Naive thymus-derived CD4-positive, alpha-beta T cell (primary cell): ENCODE measurements around the gene GGA2. TPM values are rescaled to one million over a fixed set of nuclear protein-coding genes. Genes with fewer than 3 reads are reported as not detected.
"Not testable (repeated sequence)": the region's sequence is repeated elsewhere in the genome, so short reads cannot be mapped to it uniquely, and the experiment has no call there.

ENCODE experiments used
- ATAC-seq: fragments of 150-1000 bp; cut with Tn5 transposase; 2 replicates; pipeline ENCODE4 v1.10.0; 2021; ENCODE audit warnings: mild to moderate bottlenecking, moderate library complexity
- CTCF ChIA-PET: fragments of 350-600 bp; sonication (Branson Sonifier 250); formaldehyde crosslinking; loops from one replicate; lab custom pipeline; 2021; ENCODE audit warnings: antibody characterized with exemption; lab: Charles Lee
- POLR2A ChIA-PET: fragments of 350-600 bp; sonication (Branson Sonifier 250); formaldehyde crosslinking; loops from one replicate; lab custom pipeline; 2021; ENCODE audit warnings: antibody characterized with exemption, inconsistent platforms; lab: Charles Lee
- DNase-seq, 9 donors: peaks; one replicate each; pipeline versions ENCODE4 v3.0.0 to v3.0.0-alpha.2; 2020 to 2022; ENCODE audit warnings: mixed read lengths in 1 of 9
- H3K27ac ChIP-seq: one replicate; pipeline ENCODE4 v1.7.0; 2013; ENCODE audit warnings: mild to moderate bottlenecking, low read depth, low read length, moderate library complexity
- H3K27me3 ChIP-seq, 2 donors: one replicate each; pipeline ENCODE4 v1.7.0; 2013; ENCODE audit warnings: low read length in 2 of 2, mild to moderate bottlenecking in 2 of 2, moderate library complexity in 2 of 2; ENCODE audit not compliant: control insufficient read depth in 2 of 2, insufficient read depth in 2 of 2
- H3K36me3 ChIP-seq, 3 experiments: 1 replicate in 2 of 3; 2 replicates in 1 of 3; pipeline ENCODE4 v1.7.0; 2013; ENCODE audit warnings: low read length in 3 of 3, mild to moderate bottlenecking in 3 of 3, moderate library complexity in 1 of 3; ENCODE audit not compliant: insufficient read depth in 3 of 3, control insufficient read depth in 2 of 3
- H3K4me1 ChIP-seq, 2 donors: one replicate each; pipeline ENCODE4 v1.7.0; 2013; ENCODE audit warnings: low read length in 2 of 2, mild to moderate bottlenecking in 2 of 2, moderate library complexity in 1 of 2; ENCODE audit not compliant: control insufficient read depth in 2 of 2, insufficient read depth in 2 of 2
- H3K4me3 ChIP-seq: 2 replicates; pipeline ENCODE4 v1.7.0; 2013; ENCODE audit warnings: mild to moderate bottlenecking, low read length
- H3K9me3 ChIP-seq, 3 experiments: 1 replicate in 2 of 3; 2 replicates in 1 of 3; pipeline ENCODE4 v1.7.0; 2013; ENCODE audit warnings: low read length in 3 of 3; ENCODE audit not compliant: control insufficient read depth in 2 of 3
- H3K27ac Mint-ChIP-seq, 9 donors: one replicate each; pipeline ENCODE4 v1.8.0; 2020 to 2022; ENCODE audit warnings: mixed read lengths in 9 of 9, mild to moderate bottlenecking in 8 of 9, moderate library complexity in 5 of 9, inconsistent platforms in 2 of 9
- H3K27me3 Mint-ChIP-seq, 5 donors: one replicate each; pipeline ENCODE4 v1.8.0; 2021 to 2022; ENCODE audit warnings: mixed read lengths in 5 of 5, mild to moderate bottlenecking in 1 of 5
- H3K36me3 Mint-ChIP-seq, 5 donors: one replicate each; pipeline ENCODE4 v1.8.0; 2020 to 2022; ENCODE audit warnings: mixed read lengths in 5 of 5, mild to moderate bottlenecking in 3 of 5, inconsistent platforms in 1 of 5
- H3K4me1 Mint-ChIP-seq, 7 donors: one replicate each; pipeline ENCODE4 v1.8.0; 2020 to 2022; ENCODE audit warnings: mixed read lengths in 7 of 7, mild to moderate bottlenecking in 3 of 7, inconsistent platforms in 1 of 7
- H3K4me3 Mint-ChIP-seq, 10 donors: one replicate each; pipeline ENCODE4 v1.8.0; 2020 to 2022; ENCODE audit warnings: mild to moderate bottlenecking in 10 of 10, mixed read lengths in 10 of 10, moderate library complexity in 6 of 10, inconsistent platforms in 2 of 10
- H3K9me3 Mint-ChIP-seq, 11 donors: one replicate each; pipeline ENCODE4 v1.8.0; 2020 to 2022; ENCODE audit warnings: mixed read lengths in 11 of 11, mild to moderate bottlenecking in 4 of 11, inconsistent platforms in 1 of 11, moderate library complexity in 1 of 11
- intact Hi-C, 2 donors: fragments of 100-400 bp; cut with micrococcal nuclease; formaldehyde crosslinking; loops; one replicate each; pipeline ENCODE4 v1.15.1; 2023
- polyA plus RNA-seq, 2 donors: library from polyadenylated mRNA; unstranded; fragments of 300-500 nt; fragmentation: Illumina TruSeq; gene quantifications; one replicate each; pipeline ENCODE4 v1.2.3, GENCODE V29; 2021
- total RNA-seq, 6 experiments: library from RNA in 5 of 6; stranded (reverse) in 5 of 6; gene quantifications; 1 replicate in 5 of 6; 2 replicates in 1 of 6; pipeline ENCODE4 v1.2.3 and lab custom pipeline; 2021 to 2026

The GGA2 gene
- total and polyA plus RNA-seq, 7 experiments from 2014 or later, result 41.7 to 138 (median 104) TPM

- no peaks in the 10 kb centered on the region for H3K27me3 ChIP-seq
- DNase-seq, result no peak
- H3K27ac ChIP-seq, result no peak overlapping the region
- ATAC-seq, result no peak
- no peak overlapping the region for H3K27ac Mint-ChIP-seq
- no peaks in the 10 kb centered on the region for H3K9me3 ChIP-seq
- H3K36me3 ChIP-seq, result peaks cover 19 to 95% (median 24%) of the 10 kb centered on the region in 3 experiments
- ChIA-PET CTCF (no interaction called here), POLR2A (no interaction called here)
- peaks cover 0 to 5% (median 0%) of the 10 kb centered on the region in 7 donors for H3K4me1 Mint-ChIP-seq
- no peak overlapping the region for H3K4me3 Mint-ChIP-seq
- intact Hi-C loops, result no loop called here
- no peak overlapping the region for H3K4me3 ChIP-seq
- H3K4me1 ChIP-seq, result peaks cover 0 to 13% of the 10 kb centered on the region in 2 donors
- no peaks in the 10 kb centered on the region for H3K27me3 Mint-ChIP-seq
- peaks cover 15 to 57% (median 26%) of the 10 kb centered on the region in 5 donors for H3K36me3 Mint-ChIP-seq
- H3K9me3 Mint-ChIP-seq, result no peaks in the 10 kb centered on the region
These were observed 31.7 kb downstream of the GGA2 start for GRCh38 chr16:23478566-23478965.

DNA sequence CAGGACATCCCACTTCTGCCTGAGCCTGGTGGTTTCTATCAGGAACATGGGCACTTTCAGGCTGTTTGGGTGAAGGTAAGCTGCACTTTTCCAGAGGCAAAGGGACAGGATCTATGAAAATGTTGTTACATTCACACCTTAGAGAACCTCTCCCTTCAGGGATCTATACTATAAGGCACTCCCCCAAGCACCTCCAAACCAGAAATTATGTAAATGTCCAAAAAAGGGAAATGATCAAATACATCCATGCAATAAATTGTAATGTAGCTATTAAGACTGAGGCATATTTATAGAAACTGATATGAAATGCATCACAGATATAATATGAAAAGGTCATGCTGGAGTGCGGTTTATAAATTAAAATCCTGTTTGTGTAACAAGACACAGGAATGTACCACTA, 34.0 kb downstream of the GGA2 start:
- CTCF ChIA-PET, result no interaction called here
- intact Hi-C loops, result no loop called here
- no peaks in the 10 kb centered on the region for H3K9me3 Mint-ChIP-seq
- H3K27me3 ChIP-seq, result no peaks in the 10 kb centered on the region
- H3K4me1 Mint-ChIP-seq, result peaks cover 0 to 5% (median 0%) of the 10 kb centered on the region in 7 donors
- no peaks in the 10 kb centered on the region for H3K27me3 Mint-ChIP-seq
- no peak overlapping the region for H3K4me3 Mint-ChIP-seq
- H3K36me3 ChIP-seq, result peaks cover 15 to 75% (median 17%) of the 10 kb centered on the region in 3 experiments
- H3K9me3 ChIP-seq, result no peaks in the 10 kb centered on the region
- DNase-seq (no peak), ATAC-seq (no peak)
- H3K27ac Mint-ChIP-seq, result no peak overlapping the region
- no peak overlapping the region for H3K4me3 ChIP-seq
- POLR2A ChIA-PET, result no interaction called here
- H3K36me3 Mint-ChIP-seq, result peaks cover 15 to 46% (median 21%) of the 10 kb centered on the region in 5 donors
- H3K27ac ChIP-seq, result no peak overlapping the region
- no peaks in the 10 kb centered on the region for H3K4me1 ChIP-seq

- no peak overlapping the region for H3K4me3 Mint-ChIP-seq
- Histone ChIP-seq H3K9me3 (no peaks in the 10 kb centered on the region), H3K36me3 (peaks cover 12 to 66% (median 21%) of the 10 kb centered on the region in 3 experiments), H3K27ac (no peak overlapping the region), H3K4me1 (no peaks in the 10 kb centered on the region), H3K27me3 (no peaks in the 10 kb centered on the region), H3K4me3 (no peak overlapping the region)
- CTCF ChIA-PET, result no interaction called here
- no peaks in the 10 kb centered on the region for H3K9me3 Mint-ChIP-seq
- no peaks in the 10 kb centered on the region for H3K4me1 Mint-ChIP-seq
- DNase-seq, result no peak
- no peaks in the 10 kb centered on the region for H3K27me3 Mint-ChIP-seq
- POLR2A ChIA-PET, result no interaction called here
- ATAC-seq, result no peak
- intact Hi-C loops, result no loop called here
- peaks cover 9 to 45% (median 15%) of the 10 kb centered on the region in 5 donors for H3K36me3 Mint-ChIP-seq
- peak overlapping the region in 3 of 9 donors; percentile 54 to 65 (median 55) for H3K27ac Mint-ChIP-seq
These were observed 40.5 kb downstream of the GGA2 start for GRCh38 chr16:23469814-23470213.

GRCh38 chr16:23466162-23466885, 44.0 kb downstream of the GGA2 start:
- H3K27me3 ChIP-seq, result no peaks in the 10 kb centered on the region
- Mint-ChIP-seq H3K27me3 (no peaks in the 10 kb centered on the region), H3K4me3 (no peak overlapping the region), H3K9me3 (no peaks in the 10 kb centered on the region), H3K36me3 (peaks cover 9 to 38% (median 12%) of the 10 kb centered on the region in 5 donors), H3K27ac (peak overlapping the region in 2 of 9 donors; percentile 2 to 32), H3K4me1 (no peaks in the 10 kb centered on the region)
- no peak overlapping the region for H3K27ac ChIP-seq
- CTCF ChIA-PET, result no interaction called here
- H3K4me3 ChIP-seq, result no peak overlapping the region
- no peaks in the 10 kb centered on the region for H3K9me3 ChIP-seq
- intact Hi-C loops, result no loop called here
- ATAC-seq, result no peak
- no peak for DNase-seq
- POLR2A ChIA-PET, result no interaction called here
- H3K4me1 ChIP-seq, result no peaks in the 10 kb centered on the region
- peaks cover 8 to 52% (median 21%) of the 10 kb centered on the region in 3 experiments for H3K36me3 ChIP-seq

DNA sequence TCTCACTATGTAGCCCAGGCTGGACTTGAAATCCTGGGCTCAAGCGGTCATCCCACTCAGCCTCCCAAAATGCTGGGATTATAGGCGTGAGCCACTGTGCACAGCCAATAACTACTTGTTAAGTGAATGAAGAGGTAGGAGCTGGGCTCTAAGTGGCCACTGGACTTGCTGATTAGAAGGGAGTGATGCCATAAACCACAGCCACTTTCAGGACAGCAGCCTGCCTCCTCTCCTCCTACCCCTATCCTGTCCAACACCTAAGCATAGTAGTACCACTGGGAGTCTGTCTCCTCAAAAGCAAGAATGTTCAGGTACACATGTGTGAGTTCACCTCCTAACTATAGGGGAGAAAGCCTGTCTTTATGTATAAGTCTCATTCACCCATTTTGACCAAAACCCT, 45.1 kb downstream of the GGA2 start:
- Histone ChIP-seq H3K27me3 (no peaks in the 10 kb centered on the region), H3K4me1 (no peaks in the 10 kb centered on the region), H3K27ac (no peak overlapping the region), H3K4me3 (no peak overlapping the region), H3K9me3 (no peaks in the 10 kb centered on the region), H3K36me3 (peaks cover 8 to 44% (median 21%) of the 10 kb centered on the region in 3 experiments)
- DNase-seq (no peak), ATAC-seq (no peak)
- Mint-ChIP-seq H3K4me1 (no peaks in the 10 kb centered on the region), H3K27ac (peak overlapping the region in 1 of 9 donors; percentile 22), H3K36me3 (peaks cover 8 to 35% (median 12%) of the 10 kb centered on the region in 5 donors), H3K9me3 (no peaks in the 10 kb centered on the region), H3K4me3 (no peak overlapping the region), H3K27me3 (no peaks in the 10 kb centered on the region)
- ChIA-PET POLR2A (no interaction called here), CTCF (no interaction called here)
- intact Hi-C loops, result no loop called here

DNA sequence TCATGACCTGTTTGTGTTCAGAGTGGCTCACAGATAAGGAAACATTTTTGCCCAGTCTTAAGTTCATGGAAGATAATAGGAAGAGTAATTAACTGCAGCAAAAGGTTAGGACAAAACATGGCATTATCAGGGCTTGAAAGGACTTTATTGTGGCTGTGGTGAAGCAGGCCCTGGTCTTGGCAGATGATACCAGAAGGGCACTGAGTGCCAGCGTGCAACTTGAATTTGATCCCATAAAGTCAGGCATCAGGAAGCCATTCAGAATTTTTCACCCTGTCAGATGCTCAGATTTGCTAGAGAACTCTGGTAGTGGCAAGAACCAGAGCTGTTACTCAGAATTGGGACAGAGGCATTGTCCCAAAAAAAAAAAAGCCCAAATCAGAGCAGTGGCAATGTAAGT, 46.1 kb downstream of the GGA2 start:
- Mint-ChIP-seq H3K9me3 (no peaks in the 10 kb centered on the region), H3K27me3 (no peaks in the 10 kb centered on the region), H3K36me3 (peaks cover 6 to 25% (median 9%) of the 10 kb centered on the region in 5 donors), H3K4me1 (no peaks in the 10 kb centered on the region), H3K4me3 (no peak overlapping the region), H3K27ac (peak overlapping the region in 3 of 9 donors; percentile 7 to 33 (median 10))
- DNase-seq, result no peak
- H3K4me3 ChIP-seq, result no peak overlapping the region
- no peaks in the 10 kb centered on the region for H3K27me3 ChIP-seq
- no peaks in the 10 kb centered on the region for H3K4me1 ChIP-seq
- CTCF ChIA-PET, result no interaction called here
- intact Hi-C loops, result no loop called here
- POLR2A ChIA-PET, result no interaction called here
- ATAC-seq, result no peak
- H3K9me3 ChIP-seq, result no peaks in the 10 kb centered on the region
- no peak overlapping the region for H3K27ac ChIP-seq
- H3K36me3 ChIP-seq, result peaks cover 8 to 34% (median 14%) of the 10 kb centered on the region in 3 experiments

DNA sequence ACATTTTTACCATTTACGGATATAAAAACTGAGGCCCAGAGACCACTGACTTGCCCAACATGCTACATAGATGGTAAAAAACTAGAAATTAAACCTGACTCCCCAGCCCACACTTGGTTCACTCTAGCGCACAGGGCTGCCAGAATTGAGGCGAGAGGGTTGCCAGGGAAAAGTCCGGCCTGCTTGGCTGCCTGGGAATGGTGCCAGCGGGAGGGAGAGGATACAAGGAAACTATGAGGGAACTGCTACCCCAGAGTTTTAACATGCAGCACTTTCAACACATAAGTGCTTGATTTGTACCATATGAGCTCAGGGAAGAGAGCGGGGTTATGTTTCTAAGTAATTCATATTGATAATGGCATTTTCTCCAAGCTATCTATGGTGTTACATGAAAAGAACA, 47.3 kb downstream of the GGA2 start:
- H3K4me3 Mint-ChIP-seq, H3K9me3 Mint-ChIP-seq, H3K27me3 Mint-ChIP-seq, intact Hi-C loops, H3K4me1 Mint-ChIP-seq, H3K27ac ChIP-seq, H3K4me3 ChIP-seq, ATAC-seq, H3K4me1 ChIP-seq, POLR2A ChIA-PET, H3K9me3 ChIP-seq, DNase-seq, H3K27me3 ChIP-seq: not testable (repeated sequence)
- Mint-ChIP-seq H3K36me3 (peaks cover 4 to 18% (median 7%) of the 10 kb centered on the region in 5 donors), H3K27ac (peak overlapping the region in 1 of 9 donors; percentile 9)
- peaks cover 7 to 24% (median 8%) of the 10 kb centered on the region in 3 experiments for H3K36me3 ChIP-seq
- CTCF ChIA-PET, result interaction anchor here (0.7 kb wide), 1 partner anchor 24 kb away, joined by 3 read pairs; no protein-coding TSS in a partner anchor
